ENCODE data around the gene CHST8.

Gene CHST8

GRCh38 chr19:33795370-33796163 lies 173.8 kb downstream of the CHST8 start:
- peak; percentile 93 for DNase-seq (ENCODE audit: low spot score)

- DNase-seq (ENCODE audit: low spot score) = peak; percentile 53
Observed at GRCh38 chr19:33796164-33796875, 174.6 kb downstream of the CHST8 start, which contains the start of gene KCTD15. TSS of gene KCTD15 (plus strand) at chr19:33796870. CDS start at chr19:33800455, 3,585 bp downstream.

GRCh38 chr19:33797802-33798671 lies 176.3 kb downstream of the CHST8 start:
- DNase-seq (ENCODE audit: low spot score) = peak; percentile 56

- no peak for DNase-seq (ENCODE audit: low spot score)
Observed at GRCh38 chr19:33798681-33799111, 176.9 kb downstream of the CHST8 start.

GRCh38 chr19:33799476-33799875 lies 177.7 kb downstream of the CHST8 start:
- no peak for DNase-seq (ENCODE audit: low spot score)

GRCh38 chr19:33800012-33800680 lies 178.4 kb downstream of the CHST8 start:
- no peak for DNase-seq (ENCODE audit: low spot score)

GRCh38 chr19:33801411-33801810 lies 179.7 kb downstream of the CHST8 start:
- no peak for DNase-seq (ENCODE audit: low spot score)

- no peak for DNase-seq (ENCODE audit: low spot score)
Observed at GRCh38 chr19:33802001-33802400, 180.2 kb downstream of the CHST8 start.

GRCh38 chr19:33802801-33803200 lies 181.0 kb downstream of the CHST8 start:
- DNase-seq (ENCODE audit: low spot score) = no peak

GRCh38 chr19:33803383-33803782 lies 181.6 kb downstream of the CHST8 start:
- no peak for DNase-seq (ENCODE audit: low spot score)

- peak; percentile 76 for DNase-seq (ENCODE audit: low spot score)
Observed at GRCh38 chr19:33804021-33804799, 182.5 kb downstream of the CHST8 start.

- DNase-seq (ENCODE audit: low spot score) = no peak
Observed at GRCh38 chr19:33805313-33805712, 183.6 kb downstream of the CHST8 start.

GRCh38 chr19:33805840-33806433 lies 184.2 kb downstream of the CHST8 start:
- no peak for DNase-seq (ENCODE audit: low spot score)

GRCh38 chr19:33806434-33806881 lies 184.7 kb downstream of the CHST8 start:
- DNase-seq (ENCODE audit: low spot score) = no peak

GRCh38 chr19:33808399-33808798 lies 186.6 kb downstream of the CHST8 start:
- DNase-seq (ENCODE audit: low spot score) = no peak

GRCh38 chr19:33809960-33810359 lies 188.2 kb downstream of the CHST8 start:
- no peak for DNase-seq (ENCODE audit: low spot score)

GRCh38 chr19:33810821-33811220 lies 189.1 kb downstream of the CHST8 start:
- DNase-seq (ENCODE audit: low spot score) = no peak

GRCh38 chr19:33811246-33811645 lies 189.5 kb downstream of the CHST8 start:
- DNase-seq (ENCODE audit: low spot score) = no peak

- DNase-seq (ENCODE audit: low spot score) = no peak
Observed at GRCh38 chr19:33811736-33812387, 190.1 kb downstream of the CHST8 start.
